ENCODE data around the gene XRCC4.

Gene XRCC4

GRCh38 chr5:83077662-83078261, 415 bp downstream of the XRCC4 start:
- FAIRE-seq, result peak; percentile 79
- TF ChIP-seq POLR2AphosphoS5 (IDR thresholded peaks at IDR 0.05; ENCODE audit: low read depth, low read length), result no peak
- no peak for TF ChIP-seq TAF1 (IDR thresholded peaks at IDR 0.05; ENCODE audit: borderline replicate concordance, low read depth, low read length)
- no peak for TF ChIP-seq POLR2A (IDR thresholded peaks at IDR 0.05; ENCODE audit: low read depth, low read length)
- DNase-seq (ENCODE audit: insufficient read length), result no peak

GRCh38 chr5:83082750-83083149, 5.4 kb downstream of the XRCC4 start:
- no peak for TF ChIP-seq TAF1 (IDR thresholded peaks at IDR 0.05; ENCODE audit: borderline replicate concordance, low read depth, low read length)
- no peak for TF ChIP-seq POLR2A (IDR thresholded peaks at IDR 0.05; ENCODE audit: low read depth, low read length)
- TF ChIP-seq POLR2AphosphoS5 (IDR thresholded peaks at IDR 0.05; ENCODE audit: low read depth, low read length), result no peak
- FAIRE-seq, result no peak
- no peak for DNase-seq (ENCODE audit: insufficient read length)

- DNase-seq (ENCODE audit: insufficient read length) (no peak), FAIRE-seq (no peak)
- no peak for TF ChIP-seq TAF1 (IDR thresholded peaks at IDR 0.05; ENCODE audit: borderline replicate concordance, low read depth, low read length)
- TF ChIP-seq POLR2A (IDR thresholded peaks at IDR 0.05; ENCODE audit: low read depth, low read length), result no peak
- TF ChIP-seq POLR2AphosphoS5 (IDR thresholded peaks at IDR 0.05; ENCODE audit: low read depth, low read length), result no peak
Observed at GRCh38 chr5:83084336-83084735, 7.0 kb downstream of the XRCC4 start.

GRCh38 chr5:83085106-83085505, 7.8 kb downstream of the XRCC4 start:
- no peak for TF ChIP-seq TAF1 (IDR thresholded peaks at IDR 0.05; ENCODE audit: borderline replicate concordance, low read depth, low read length)
- no peak for TF ChIP-seq POLR2A (IDR thresholded peaks at IDR 0.05; ENCODE audit: low read depth, low read length)
- FAIRE-seq, result no peak

GRCh38 chr5:83090169-83090568, 12.8 kb downstream of the XRCC4 start:
- no peak for FAIRE-seq
- TF ChIP-seq TAF1 (IDR thresholded peaks at IDR 0.05; ENCODE audit: borderline replicate concordance, low read depth, low read length) (no peak), POLR2AphosphoS5 (IDR thresholded peaks at IDR 0.05; ENCODE audit: low read depth, low read length) (no peak), POLR2A (IDR thresholded peaks at IDR 0.05; ENCODE audit: low read depth, low read length) (no peak)
- no peak for DNase-seq (ENCODE audit: insufficient read length)

More at GRCh38 chr5:83085106-83085505, 7.8 kb downstream of the XRCC4 start:
- no peak for DNase-seq (ENCODE audit: insufficient read length)

GRCh38 chr5:83092619-83093018, 15.3 kb downstream of the XRCC4 start:
- FAIRE-seq (no peak), DNase-seq (ENCODE audit: insufficient read length) (no peak)
- TF ChIP-seq POLR2AphosphoS5 (IDR thresholded peaks at IDR 0.05; ENCODE audit: low read depth, low read length), result no peak
- TF ChIP-seq POLR2A (IDR thresholded peaks at IDR 0.05; ENCODE audit: low read depth, low read length), result no peak
- no peak for TF ChIP-seq TAF1 (IDR thresholded peaks at IDR 0.05; ENCODE audit: borderline replicate concordance, low read depth, low read length)

- DNase-seq (ENCODE audit: insufficient read length) (no peak), FAIRE-seq (no peak)
- TF ChIP-seq POLR2A (IDR thresholded peaks at IDR 0.05; ENCODE audit: low read depth, low read length), result no peak
- no peak for TF ChIP-seq POLR2AphosphoS5 (IDR thresholded peaks at IDR 0.05; ENCODE audit: low read depth, low read length)
- no peak for TF ChIP-seq TAF1 (IDR thresholded peaks at IDR 0.05; ENCODE audit: borderline replicate concordance, low read depth, low read length)
Observed at GRCh38 chr5:83093692-83094091, 16.3 kb downstream of the XRCC4 start.

- TF ChIP-seq POLR2A (IDR thresholded peaks at IDR 0.05; ENCODE audit: low read depth, low read length) (no peak), TAF1 (IDR thresholded peaks at IDR 0.05; ENCODE audit: borderline replicate concordance, low read depth, low read length) (no peak), POLR2AphosphoS5 (IDR thresholded peaks at IDR 0.05; ENCODE audit: low read depth, low read length) (no peak)
- DNase-seq (ENCODE audit: insufficient read length) (no peak), FAIRE-seq (no peak)
Observed at GRCh38 chr5:83095163-83095956, 18.0 kb downstream of the XRCC4 start.

- DNase-seq (ENCODE audit: insufficient read length) (no peak), FAIRE-seq (no peak)
- TF ChIP-seq POLR2AphosphoS5 (IDR thresholded peaks at IDR 0.05; ENCODE audit: low read depth, low read length), result no peak
- no peak for TF ChIP-seq TAF1 (IDR thresholded peaks at IDR 0.05; ENCODE audit: borderline replicate concordance, low read depth, low read length)
- TF ChIP-seq POLR2A (IDR thresholded peaks at IDR 0.05; ENCODE audit: low read depth, low read length), result no peak
Observed at GRCh38 chr5:83095957-83096539, 18.7 kb downstream of the XRCC4 start.

GRCh38 chr5:83096660-83097339, 19.5 kb downstream of the XRCC4 start:
- DNase-seq (ENCODE audit: insufficient read length) (no peak), FAIRE-seq (no peak)
- TF ChIP-seq TAF1 (IDR thresholded peaks at IDR 0.05; ENCODE audit: borderline replicate concordance, low read depth, low read length), result no peak
- no peak for TF ChIP-seq POLR2AphosphoS5 (IDR thresholded peaks at IDR 0.05; ENCODE audit: low read depth, low read length)
- TF ChIP-seq POLR2A (IDR thresholded peaks at IDR 0.05; ENCODE audit: low read depth, low read length), result no peak

- FAIRE-seq (no peak), DNase-seq (ENCODE audit: insufficient read length) (no peak)
- TF ChIP-seq POLR2A (IDR thresholded peaks at IDR 0.05; ENCODE audit: low read depth, low read length) (no peak), TAF1 (IDR thresholded peaks at IDR 0.05; ENCODE audit: borderline replicate concordance, low read depth, low read length) (no peak), POLR2AphosphoS5 (IDR thresholded peaks at IDR 0.05; ENCODE audit: low read depth, low read length) (no peak)
Observed at GRCh38 chr5:83097689-83098231, 20.4 kb downstream of the XRCC4 start.
